Heart left ventricle (tissue), 16 donors: ENCODE measurements around the gene ICAM3. TPM values are rescaled to one million over a fixed set of nuclear protein-coding genes. Genes with fewer than 3 reads are reported as not detected.
"Not testable (repeated sequence)": the region's sequence is repeated elsewhere in the genome, so short reads cannot be mapped to it uniquely, and the experiment has no call there.

Source experiments
- ATAC-seq, 4 donors: fragments of 200-7000 bp; cut with Tn5 transposase; one replicate each; pipeline ENCODE4 v1.9.1; 2020 to 2022; ENCODE audit warnings: moderate library complexity in 4 of 4, mild to moderate bottlenecking in 3 of 4, moderate number of reproducible peaks in 1 of 4
- DNase-seq, 5 donors: peaks; one replicate each; pipeline ENCODE4 v3.0.0-alpha.2; 2020
- H3K27ac ChIP-seq, 12 donors: fragments of 200-600 bp; sonication (generic) in 4 of 12; one replicate each; pipeline versions ENCODE4 v1.5.0 to v1.8.0; 2016 to 2022; ENCODE audit warnings: mild to moderate bottlenecking in 2 of 12
- H3K27me3 ChIP-seq, 9 donors: fragments of 200-600 bp; sonication (generic) in 2 of 9; one replicate each; pipeline versions ENCODE4 v1.5.1 to v1.8.0; 2016 to 2022; ENCODE audit warnings: mild to moderate bottlenecking in 3 of 9
- H3K36me3 ChIP-seq, 9 donors: fragments of 200-600 bp; sonication (generic) in 2 of 9; one replicate each; pipeline versions ENCODE4 v1.5.0 to v1.8.0; 2018 to 2022; ENCODE audit warnings: mild to moderate bottlenecking in 2 of 9
- H3K4me1 ChIP-seq, 12 donors: fragments of 200-600 bp; sonication (generic) in 4 of 12; one replicate each; pipeline versions ENCODE4 v1.5.0 to v1.8.0; 2016 to 2022; ENCODE audit warnings: mild to moderate bottlenecking in 3 of 12
- H3K4me3 ChIP-seq, 12 donors: fragments of 200-600 bp; sonication (generic) in 4 of 12; one replicate each; pipeline versions ENCODE4 v1.5.0 to v1.8.0; 2017 to 2022; ENCODE audit warnings: mild to moderate bottlenecking in 9 of 12, moderate library complexity in 4 of 12
- H3K9me3 ChIP-seq, 12 donors: fragments of 200-600 bp; sonication (generic) in 4 of 12; one replicate each; pipeline versions ENCODE4 v1.5.0 to v1.8.0; 2016 to 2022; ENCODE audit warnings: mild to moderate bottlenecking in 1 of 12
- POLR2A ChIP-seq, 2 donors: fragments of 450-650 bp; IDR thresholded peaks; one replicate each; pipeline ENCODE4 v1.6.1; 2017; ENCODE audit warnings: antibody characterized with exemption in 2 of 2, mild to moderate bottlenecking in 2 of 2, moderate library complexity in 2 of 2
- WGBS, 4 donors: extraction: QIAGEN DNeasy Blood & Tissue Kit in 2 of 4; methylation state at CpG; one replicate each; pipeline versions ENCODE4 v1.1.5 to v1.1.7; 2013 to 2018; 5-methylcytosine and 5-hydroxymethylcytosine counted together
- intact Hi-C, 10 donors: fragments of 100-400 bp; cut with DNase I; formaldehyde crosslinking; loops; one replicate each; pipeline versions ENCODE4 v1.11.1 to v1.14.2; 2022
- polyA plus RNA-seq, 2 donors: library from polyadenylated mRNA; stranded (reverse); fragments of 200-250 nt; gene quantifications; one replicate each; pipeline ENCODE4 v1.2.3, GENCODE V29; 2013
- total RNA-seq, 9 donors: library from RNA; depleted of rRNA in 2 of 9; stranded (reverse); fragments of >200 nt in 2 of 9; fragmentation: NEBNext Ultra II Directional in 3 of 9; extraction: Animal tissue kit (Norgen Biotek cat#: 25700) in 3 of 9; gene quantifications; one replicate each; pipeline versions ENCODE4 v1.1.0 to v1.2.4, GENCODE V29; 2016 to 2023
- TF ChIP-seq, protein P1 (sequence below), 12 donors: fragments of 200-600 bp; sonication (generic) in 4 of 12; IDR thresholded peaks; one replicate each; pipeline versions ENCODE4 v1.5.0 to v1.8.0; 2018 to 2022; ENCODE audit warnings: antibody characterized with exemption in 12 of 12, mild to moderate bottlenecking in 5 of 12
- donor health status: ischemic (EF 13 %, LVEDD 7.1; RV severe dilation, severe dysfunction).
- donor health status: healthy with polysubstance abuse.
- donor health status: DM: no; HTN: yes; CAD: no.
- donor health status: DM: no; HTN: no; CAD: no.
- donor health status: ischemic (EF 25% LVEDD 6.9; RV normal size, moderate dysfunction).
- donor health status: ischemic (EF 25% LVEDD 5.7; RV mildly dilated, moderate dysfunction).
- donor health status: healthy.
- donor health status: DM: yes; HTN: yes; CAD: no.
- donor health status: ischemic (EF 35%, LVEDD 5.7; RV mildly dilated, moderate dysfunction).
- donor health status: nonischemic (EF 11% LVEDD 7.7; RV severe dilation, severe dysfunction).
- donor health status: DM: yes; HTN: yes; CAD: no.
- donor health status: PGD.
- donor health status: ischemic (EF 29% LVEDD 5.4; RV normal size, mild dysfunction).
- donor health status: nonischemic (EF 23%, LVEDD 6.1; RV moderate dilation, normal function).

The ICAM3 gene
- total and polyA plus RNA-seq, 11 donors: 5.6 to 24.9 (median 17.2) TPM

GRCh38 chr19:10380313-10381102 lies 41.1 kb upstream of the ICAM3 start, which contains the start of gene TYK2:
Gene TYK2 (minus strand): TSS chr19:10380572. CDS start chr19:10378406, 2,166 bp downstream.
- intact Hi-C loops: loop anchor here in 7 of 10 donors (2.0 to 10.0 kb wide), 5 partner anchors 46 to 446 kb away; partner anchors contain the start of genes OLFM2 (in 3 of the 7), RAVER1 (in 3 of the 7), ICAM3 (in 2 of the 7) and EIF3G (in 1 of the 7)
- WGBS, 4 donors: 0% methylated on average over 54 to 58 of the region's 58 CpGs

GRCh38 chr19:10379880-10380312 lies 40.5 kb upstream of the ICAM3 start:
- H3K36me3 ChIP-seq: peaks cover 0 to 25% (median 21%) of the 10 kb centered on the region in 9 donors
- H3K27me3 ChIP-seq: no peaks in the 10 kb centered on the region
- peak overlapping the region; percentile 71 to 99 (median 90) for H3K4me3 ChIP-seq
- intact Hi-C loops: loop anchor here in 7 of 10 donors (2.0 to 10.0 kb wide), 5 partner anchors 45 to 445 kb away; partner anchors contain the start of genes OLFM2 (in 3 of the 7), RAVER1 (in 3 of the 7), ICAM3 (in 2 of the 7) and EIF3G (in 1 of the 7)
- ATAC-seq (no peak), DNase-seq (no peak)
- peaks cover 0 to 37% (median 12%) of the 10 kb centered on the region in 12 donors for H3K4me1 ChIP-seq
- peak overlapping the region; percentile 41 to 90 (median 82) for H3K27ac ChIP-seq
- no peak for TF ChIP-seq POLR2A (IDR thresholded peaks at IDR 0.05)
- TF ChIP-seq, protein P1, sequence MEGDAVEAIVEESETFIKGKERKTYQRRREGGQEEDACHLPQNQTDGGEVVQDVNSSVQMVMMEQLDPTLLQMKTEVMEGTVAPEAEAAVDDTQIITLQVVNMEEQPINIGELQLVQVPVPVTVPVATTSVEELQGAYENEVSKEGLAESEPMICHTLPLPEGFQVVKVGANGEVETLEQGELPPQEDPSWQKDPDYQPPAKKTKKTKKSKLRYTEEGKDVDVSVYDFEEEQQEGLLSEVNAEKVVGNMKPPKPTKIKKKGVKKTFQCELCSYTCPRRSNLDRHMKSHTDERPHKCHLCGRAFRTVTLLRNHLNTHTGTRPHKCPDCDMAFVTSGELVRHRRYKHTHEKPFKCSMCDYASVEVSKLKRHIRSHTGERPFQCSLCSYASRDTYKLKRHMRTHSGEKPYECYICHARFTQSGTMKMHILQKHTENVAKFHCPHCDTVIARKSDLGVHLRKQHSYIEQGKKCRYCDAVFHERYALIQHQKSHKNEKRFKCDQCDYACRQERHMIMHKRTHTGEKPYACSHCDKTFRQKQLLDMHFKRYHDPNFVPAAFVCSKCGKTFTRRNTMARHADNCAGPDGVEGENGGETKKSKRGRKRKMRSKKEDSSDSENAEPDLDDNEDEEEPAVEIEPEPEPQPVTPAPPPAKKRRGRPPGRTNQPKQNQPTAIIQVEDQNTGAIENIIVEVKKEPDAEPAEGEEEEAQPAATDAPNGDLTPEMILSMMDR (IDR thresholded peaks at IDR 0.05): no peak
- 2 to 3% (median 2%) methylated on average over 10 of the region's 10 CpGs for WGBS, 4 donors
- no peaks in the 10 kb centered on the region for H3K9me3 ChIP-seq

More at GRCh38 chr19:10380313-10381102, 41.1 kb upstream of the ICAM3 start, which contains the start of gene TYK2:
- H3K27ac ChIP-seq: peak within 1 kb of the TSS; percentile 41 to 90 (median 82)
- H3K4me3 ChIP-seq: peak within 1 kb of the TSS; percentile 71 to 99 (median 90)
- H3K4me1 ChIP-seq: peaks cover 0 to 37% (median 12%) of the 10 kb centered on the region in 12 donors
- TF ChIP-seq, protein P1 (IDR thresholded peaks at IDR 0.05): no peak
- TF ChIP-seq POLR2A (IDR thresholded peaks at IDR 0.05): peak in 1 of 2 donors; percentile 66
- peak; percentile 97 to 98 (median 98) for DNase-seq
- peak; percentile 99 for ATAC-seq
- H3K36me3 ChIP-seq: peaks cover 0 to 19% (median 15%) of the 10 kb centered on the region in 9 donors
- H3K27me3 ChIP-seq: no peaks in the 10 kb centered on the region
- no peaks in the 10 kb centered on the region for H3K9me3 ChIP-seq

- no peak for ATAC-seq
- Histone ChIP-seq H3K27ac (no peak overlapping the region), H3K36me3 (peaks cover 0 to 37% (median 30%) of the 10 kb centered on the region in 9 donors), H3K4me1 (peaks cover 0 to 40% (median 12%) of the 10 kb centered on the region in 12 donors), H3K9me3 (no peaks in the 10 kb centered on the region), H3K27me3 (no peaks in the 10 kb centered on the region), H3K4me3 (no peak overlapping the region)
- 94 to 97% (median 95%) methylated on average over 7 to 8 of the region's 8 CpGs for WGBS, 4 donors
- DNase-seq: no peak
- TF ChIP-seq POLR2A (IDR thresholded peaks at IDR 0.05): no peak
- TF ChIP-seq, protein P1 (IDR thresholded peaks at IDR 0.05): no peak
- intact Hi-C loops: no loop called here
Measured at GRCh38 chr19:10378124-10378523, 38.7 kb upstream of the ICAM3 start.

DNA sequence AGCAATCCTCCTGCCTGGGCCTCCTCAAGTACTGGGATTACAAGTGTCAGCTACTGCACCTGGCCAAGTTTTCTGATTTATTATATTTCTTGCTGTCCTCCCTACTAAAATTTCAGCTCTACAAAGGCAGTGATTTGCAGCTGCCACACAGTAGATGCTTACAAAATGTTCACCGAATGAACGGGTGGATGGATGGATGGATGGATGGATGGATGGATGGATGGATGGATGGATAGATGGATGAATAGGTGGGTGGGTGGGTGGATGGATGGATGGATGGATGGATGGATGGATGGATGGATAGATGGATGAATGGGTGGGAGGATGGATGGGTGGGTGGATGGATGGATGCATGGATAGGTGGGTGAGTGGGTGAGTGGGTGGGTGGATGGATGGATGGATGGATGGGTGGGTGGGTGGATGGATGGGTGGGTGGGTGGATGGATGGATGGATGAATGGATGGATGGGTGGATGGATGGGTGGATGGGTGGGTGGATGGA lies 37.8 kb upstream of the ICAM3 start:
- WGBS, 4 donors: 94 to 97% (median 94%) methylated on average over 2 of the region's 2 CpGs
- H3K36me3 ChIP-seq: peaks cover 0 to 46% (median 37%) of the 10 kb centered on the region in 9 donors
- H3K9me3 ChIP-seq, H3K27ac ChIP-seq, ATAC-seq, DNase-seq, H3K27me3 ChIP-seq, intact Hi-C loops, H3K4me3 ChIP-seq: not testable (repeated sequence)
- peaks cover 0 to 41% (median 11%) of the 10 kb centered on the region in 12 donors for H3K4me1 ChIP-seq
